Stimulated activated CD8-positive, alpha-beta memory T cell treated with anti-CD3 and anti-CD28 coated beads, Interleukin-15, amount 100 ng/mL, for 24 hours (primary cell): ENCODE data around the gene NUTM2A.
"Not testable (repeated sequence)": the region's sequence is repeated elsewhere in the genome, so short reads cannot be mapped to it uniquely, and the experiment has no call there.

Experiments
- DNase-seq: peaks from one replicate; pipeline ENCODE4 v3.0.0-alpha.2; 2020; ENCODE audit warnings: low read depth

Gene NUTM2A

GRCh38 chr10:87247335-87247734, 22.1 kb downstream of the NUTM2A start:
- not testable (repeated sequence) for DNase-seq

GRCh38 chr10:87248818-87249353, 23.6 kb downstream of the NUTM2A start:
- DNase-seq = not testable (repeated sequence)

- not testable (repeated sequence) for DNase-seq
These were observed 55.6 kb downstream of the NUTM2A start for GRCh38 chr10:87280749-87281392.
